GM12892 (cell line): ENCODE results near the gene HMCN2.

Experiments
- POLR2A ChIP-seq: IDR thresholded peaks from 2 replicates; pipeline ENCODE4 v1.6.1; 2011; ENCODE audit warnings: low read depth, low read length, control low read depth
- POLR2AphosphoS5 ChIP-seq: IDR thresholded peaks from 2 replicates; pipeline ENCODE4 v1.6.1; 2011; ENCODE audit warnings: low read depth, low read length, control low read depth

GRCh38 chr9:130402243-130402642 lies 136.7 kb downstream of the HMCN2 start:
- TF ChIP-seq POLR2A (no peak), POLR2AphosphoS5 (no peak)
